Left renal pelvis (tissue), 4 donors: ENCODE data around the gene GPR153. TPM values are rescaled to one million over a fixed set of nuclear protein-coding genes. Genes with fewer than 3 reads are reported as not detected.

Experiments
- DNase-seq, 4 donors: peaks; one replicate each; pipeline ENCODE4 v3.0.0-alpha.2; 2013; ENCODE audit warnings: low read depth in 4 of 4, low spot score in 3 of 4
- polyA plus RNA-seq, 4 donors: library from polyadenylated mRNA; unstranded; fragments of 120-200 nt; gene quantifications; one replicate each; pipeline ENCODE4 v1.2.1, GENCODE V29; 2013; ENCODE audit not compliant: insufficient read length in 4 of 4

Gene GPR153
- polyA plus RNA-seq, 4 donors: 6.3 to 7.9 (median 7.5) TPM

- no peak for DNase-seq
These were observed 10.1 kb upstream of the GPR153 start for GRCh38 chr1:6271006-6271405.

GRCh38 chr1:6270401-6270800 lies 9.5 kb upstream of the GPR153 start:
- no peak for DNase-seq

DNA sequence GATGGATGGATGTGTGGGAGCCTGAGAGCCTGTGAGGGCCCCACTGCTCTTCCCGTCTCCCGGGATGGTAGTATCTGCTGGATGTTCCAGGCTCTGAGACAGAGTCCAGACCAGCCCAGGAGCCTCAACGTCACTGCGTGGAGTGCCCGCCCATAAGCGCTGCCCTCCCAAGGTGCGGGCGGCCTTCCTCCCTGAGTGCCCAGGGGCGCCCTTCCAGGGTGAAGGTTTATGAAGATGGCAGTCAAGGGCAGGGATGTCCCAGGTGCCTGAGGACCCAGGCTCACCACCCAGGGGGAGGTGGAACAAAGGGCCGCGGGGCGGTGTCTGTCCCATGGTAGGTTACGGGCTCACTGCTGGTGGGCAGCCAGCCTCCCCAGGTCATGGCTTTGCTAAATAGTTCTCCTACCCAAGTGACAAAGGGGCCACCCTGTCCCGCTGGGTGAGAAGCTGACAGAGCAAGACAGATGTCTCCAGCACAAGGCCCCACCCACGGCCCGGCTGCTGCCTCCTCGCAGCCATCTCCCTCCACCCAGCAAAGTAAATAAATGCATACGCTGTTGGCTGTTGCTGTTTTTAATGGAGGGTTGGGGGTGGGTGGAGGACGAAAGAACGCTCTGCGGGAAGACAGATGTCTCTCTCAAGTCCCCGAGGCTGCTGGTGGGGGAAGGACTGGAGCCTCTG lies 9.0 kb upstream of the GPR153 start:
- no peak for DNase-seq

DNA sequence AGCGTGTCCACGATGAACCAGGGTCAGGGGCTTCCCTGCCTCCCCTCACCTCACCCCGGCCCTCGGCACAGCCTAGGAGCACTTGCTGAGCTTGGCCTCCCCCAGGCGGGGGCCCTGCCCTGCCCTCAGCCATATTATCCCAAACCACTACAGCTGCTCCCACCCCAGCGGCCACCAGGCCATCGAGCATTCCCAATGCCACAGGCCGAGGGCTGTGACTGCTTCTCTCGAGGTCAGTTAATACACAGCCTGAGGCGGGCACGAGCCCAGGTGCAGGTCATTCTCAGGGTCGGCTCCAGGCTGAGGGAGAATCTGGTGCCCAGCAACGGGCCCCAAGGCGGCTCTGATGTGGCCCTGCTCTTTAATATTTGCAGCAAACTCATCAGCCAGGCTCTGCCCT lies 8.4 kb upstream of the GPR153 start:
- DNase-seq: no peak

- DNase-seq: no peak
These were observed 7.5 kb upstream of the GPR153 start for GRCh38 chr1:6268415-6268814.

DNA sequence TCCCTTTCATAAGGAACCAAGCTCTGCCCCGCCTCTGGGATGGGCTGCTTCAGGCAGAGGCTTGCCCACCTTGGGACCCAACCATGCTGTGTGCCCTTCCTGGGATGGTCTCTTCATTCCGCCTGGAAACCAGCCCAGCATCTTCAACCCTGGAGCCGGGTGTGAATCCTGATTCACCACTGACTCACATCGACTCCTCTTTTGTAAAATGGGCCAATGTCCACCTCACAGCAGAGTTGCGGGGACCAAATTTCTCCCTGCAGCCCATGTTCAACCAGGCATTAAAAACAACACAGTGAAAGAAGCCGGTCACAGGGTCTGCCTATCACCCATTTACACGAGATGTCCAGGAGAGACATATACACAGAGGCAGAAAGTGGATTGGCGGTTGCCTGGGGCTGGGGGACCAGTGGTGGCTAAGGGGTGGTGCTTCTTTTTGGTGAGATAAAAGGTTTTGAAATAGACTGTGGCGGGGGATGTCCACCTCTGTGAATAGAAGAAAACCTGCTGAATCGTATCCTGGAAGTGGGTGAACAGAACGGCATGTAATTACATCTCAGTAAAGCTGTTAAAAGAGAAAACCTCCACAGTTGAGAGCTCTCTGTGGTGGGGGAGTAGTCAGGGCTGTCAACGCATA lies 6.9 kb upstream of the GPR153 start:
- DNase-seq: no peak

DNA sequence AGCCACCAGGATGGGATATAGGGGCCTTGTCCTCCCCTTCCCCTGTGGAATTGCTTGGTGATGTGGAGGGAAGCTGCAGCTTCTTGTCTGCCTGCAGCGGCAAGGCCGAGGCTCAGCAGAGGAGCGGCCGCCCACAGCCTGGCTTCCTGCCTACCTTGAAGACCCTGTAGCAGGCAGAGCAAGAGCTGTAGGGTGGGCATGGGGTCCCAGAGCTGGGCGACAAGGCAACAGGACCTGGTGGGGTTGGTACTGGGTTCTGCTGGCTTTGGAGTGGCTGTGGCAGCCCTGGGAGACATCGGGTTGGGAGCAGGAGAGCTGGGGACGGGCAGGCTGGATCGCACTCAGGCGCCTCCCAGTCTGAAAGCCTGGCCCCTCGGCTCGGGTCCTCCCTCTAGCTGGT lies 5.7 kb upstream of the GPR153 start:
- no peak for DNase-seq

GRCh38 chr1:6265151-6265550 lies 4.3 kb upstream of the GPR153 start:
- DNase-seq: no peak

DNA sequence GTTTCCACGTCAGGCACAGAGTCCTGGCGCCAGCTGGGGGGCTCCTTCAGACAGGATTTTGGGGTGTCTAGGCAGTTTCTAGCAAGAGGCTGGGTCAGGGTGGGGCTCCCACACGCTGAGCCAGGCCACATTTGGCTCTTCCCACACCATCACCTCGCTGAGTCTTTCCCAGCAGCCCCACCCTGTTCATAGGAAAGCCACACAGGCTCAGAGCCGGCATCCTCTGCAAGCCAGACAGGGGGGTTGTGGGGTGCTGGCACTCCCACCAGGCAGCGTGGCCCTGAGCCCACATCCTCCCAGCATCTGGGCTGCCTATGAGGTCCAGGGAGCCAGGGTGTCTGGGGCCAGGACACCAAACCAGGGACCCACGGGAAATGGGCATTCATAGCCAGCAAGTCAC lies 2.8 kb upstream of the GPR153 start:
- no peak for DNase-seq

DNA sequence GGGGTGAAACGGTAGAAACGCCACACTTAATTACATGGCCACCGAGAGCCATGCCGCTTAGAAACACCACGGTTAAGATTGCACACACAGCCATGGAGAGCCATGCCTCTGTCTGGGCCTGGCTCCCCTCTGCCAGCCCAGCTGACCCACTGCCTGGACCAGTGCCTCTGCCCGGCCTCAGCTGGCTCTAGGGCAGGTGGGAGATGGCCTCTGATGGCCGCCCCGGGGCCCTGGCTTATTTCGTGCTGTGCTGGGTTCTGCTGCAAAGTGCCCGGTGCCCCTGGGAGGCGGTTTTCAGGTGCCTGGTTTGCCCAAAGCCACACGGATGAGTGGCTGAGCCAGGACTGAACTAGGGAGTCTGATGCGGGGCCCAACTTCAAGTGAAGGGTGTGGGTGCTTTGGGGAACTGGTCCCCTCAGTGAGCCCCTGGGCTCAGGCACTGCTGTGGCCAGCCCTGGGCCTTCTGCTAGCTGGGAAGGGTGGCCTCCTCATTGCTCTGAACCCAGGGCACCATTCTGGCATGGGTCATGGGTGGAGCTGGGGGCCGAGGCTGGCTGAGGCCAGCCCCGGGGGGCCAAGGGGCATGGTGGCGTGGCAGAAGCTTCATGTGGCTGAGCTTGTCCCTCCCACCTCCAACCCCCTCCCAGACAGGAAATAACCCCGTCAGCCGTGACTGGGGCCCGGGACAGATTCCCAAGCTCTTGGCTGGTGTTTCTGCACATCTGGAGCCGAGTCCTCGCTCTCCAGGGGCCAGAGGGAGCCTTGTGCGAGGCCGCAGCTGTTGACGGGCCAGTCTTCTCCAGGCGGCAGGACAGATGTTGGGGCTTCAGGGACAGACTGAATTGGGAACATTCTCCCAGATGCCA lies 1.9 kb upstream of the GPR153 start:
- DNase-seq: no peak

GRCh38 chr1:6261615-6261995 lies 707 bp upstream of the GPR153 start:
- DNase-seq: no peak

- DNase-seq: no peak
These were observed 414 bp downstream of the GPR153 start for GRCh38 chr1:6260433-6260934.

GRCh38 chr1:6259491-6260362 lies 1.2 kb downstream of the GPR153 start:
- no peak for DNase-seq

GRCh38 chr1:6258675-6259074 lies 2.2 kb downstream of the GPR153 start:
- no peak for DNase-seq

- DNase-seq: no peak
These were observed 3.3 kb downstream of the GPR153 start for GRCh38 chr1:6257541-6258069.

- DNase-seq: no peak
These were observed 4.3 kb downstream of the GPR153 start for GRCh38 chr1:6256645-6257044.

- no peak for DNase-seq
These were observed 6.2 kb downstream of the GPR153 start for GRCh38 chr1:6254691-6255090.

DNA sequence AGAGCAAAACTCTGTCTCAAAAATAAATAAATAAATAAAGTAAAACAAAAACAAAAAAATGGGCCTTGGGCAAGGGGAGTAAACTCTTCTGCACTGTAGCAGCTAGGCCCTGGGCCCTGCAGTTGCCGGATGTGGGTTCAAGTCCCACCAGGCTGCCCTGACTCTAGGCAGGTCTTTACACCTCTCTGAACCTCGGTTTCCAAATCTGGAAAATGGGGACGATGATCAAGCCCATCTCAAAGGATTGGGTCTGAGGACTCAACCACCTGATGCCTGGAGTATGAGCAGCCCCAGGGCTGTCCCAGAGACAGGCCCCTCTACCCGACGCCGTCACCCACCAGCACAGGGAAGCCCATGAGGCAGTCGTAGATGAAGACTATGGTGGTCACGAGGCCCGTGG lies 7.5 kb downstream of the GPR153 start:
- DNase-seq: no peak

GRCh38 chr1:6252374-6252710 lies 8.6 kb downstream of the GPR153 start:
- no peak for DNase-seq

DNA sequence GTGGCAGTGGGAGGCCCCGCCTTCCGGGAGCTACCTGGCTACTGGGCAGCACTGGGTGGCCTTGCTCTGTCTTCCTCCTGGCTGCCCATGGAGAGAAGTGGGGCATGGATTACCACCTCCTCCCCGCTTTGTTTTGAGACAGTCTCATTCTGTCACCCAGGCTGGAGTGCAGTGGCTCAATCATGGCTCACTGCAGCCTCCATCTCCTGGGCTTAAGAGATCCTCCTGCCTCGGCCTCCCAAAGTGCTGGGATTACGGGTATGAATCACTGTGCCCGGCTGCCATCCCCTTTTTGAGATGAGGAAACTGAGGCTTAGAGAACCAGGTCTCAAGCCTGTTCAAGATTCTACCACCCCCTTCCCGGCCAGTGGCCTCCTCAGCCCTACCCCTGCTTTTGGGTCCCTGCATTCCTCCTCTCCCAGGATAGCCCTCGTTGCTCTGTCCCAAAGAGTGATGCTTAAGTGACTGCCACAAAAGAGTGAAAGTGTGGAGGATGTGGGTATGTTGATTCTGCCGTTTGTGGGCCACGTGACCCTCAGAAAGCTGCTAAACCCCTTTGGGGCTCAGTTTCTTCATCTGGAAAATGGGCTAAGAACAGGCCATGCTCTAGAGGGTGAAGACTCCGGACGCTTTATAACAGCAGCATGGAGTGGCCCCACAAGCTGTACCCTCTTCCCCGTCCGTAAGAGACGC lies 9.1 kb downstream of the GPR153 start:
- no peak for DNase-seq
